ENCODE measurements around the gene MRTFB. TPM values are rescaled to one million over a fixed set of nuclear protein-coding genes. Genes with fewer than 3 reads are reported as not detected.

MRTFB gene
- total RNA-seq, 1 experiment from 2014 or later = 71.5 TPM

DNA sequence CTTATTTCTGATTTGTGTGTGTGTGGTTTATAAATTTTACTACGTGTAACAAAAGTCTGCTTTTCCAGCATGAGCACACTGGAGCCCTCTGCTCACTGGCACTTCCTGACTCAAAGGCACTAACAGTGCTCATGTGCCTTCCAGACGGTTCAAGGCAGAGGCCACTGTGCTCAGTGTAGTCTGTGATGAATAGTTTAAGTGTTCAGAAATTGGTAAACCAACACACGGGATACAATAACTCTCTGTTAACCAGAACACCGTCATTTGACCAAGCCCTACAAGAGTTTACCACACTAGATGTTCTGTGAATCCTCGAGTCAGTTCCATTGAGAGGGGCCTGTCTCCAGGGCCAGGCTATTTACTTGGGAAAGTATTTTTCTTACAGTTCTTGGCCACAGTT lies 191.9 kb downstream of the MRTFB start:
- no peaks in the 10 kb centered on the region for H3K27me3 ChIP-seq (ENCODE audit: insufficient read depth, low read depth)
- no peak overlapping the region for H3K4me3 ChIP-seq
- no peak overlapping the region for H3K27ac ChIP-seq
- no peaks in the 10 kb centered on the region for H3K9me2 ChIP-seq (ENCODE audit: insufficient read depth)
- CTCF ChIA-PET = no interaction called here
- H2AFZ ChIP-seq = no peak overlapping the region
- H3K36me3 ChIP-seq (ENCODE audit: low read depth) = peaks cover 49% of the 10 kb centered on the region
- no peaks in the 10 kb centered on the region; the same call in 1 of the 2 replicates for H3F3A ChIP-seq (ENCODE audit: insufficient read depth, low read depth)
- no TSS peak for BruUV-seq (replicated peaks)
- H3K4me2 ChIP-seq = no peak overlapping the region
- POLR2A ChIA-PET (ENCODE audit: unreplicated experiment) = no interaction called here
- TF ChIP-seq EZH2 (IDR thresholded peaks at IDR 0.05; ENCODE audit: low read depth) = no peak
- TF ChIP-seq, protein P1, sequence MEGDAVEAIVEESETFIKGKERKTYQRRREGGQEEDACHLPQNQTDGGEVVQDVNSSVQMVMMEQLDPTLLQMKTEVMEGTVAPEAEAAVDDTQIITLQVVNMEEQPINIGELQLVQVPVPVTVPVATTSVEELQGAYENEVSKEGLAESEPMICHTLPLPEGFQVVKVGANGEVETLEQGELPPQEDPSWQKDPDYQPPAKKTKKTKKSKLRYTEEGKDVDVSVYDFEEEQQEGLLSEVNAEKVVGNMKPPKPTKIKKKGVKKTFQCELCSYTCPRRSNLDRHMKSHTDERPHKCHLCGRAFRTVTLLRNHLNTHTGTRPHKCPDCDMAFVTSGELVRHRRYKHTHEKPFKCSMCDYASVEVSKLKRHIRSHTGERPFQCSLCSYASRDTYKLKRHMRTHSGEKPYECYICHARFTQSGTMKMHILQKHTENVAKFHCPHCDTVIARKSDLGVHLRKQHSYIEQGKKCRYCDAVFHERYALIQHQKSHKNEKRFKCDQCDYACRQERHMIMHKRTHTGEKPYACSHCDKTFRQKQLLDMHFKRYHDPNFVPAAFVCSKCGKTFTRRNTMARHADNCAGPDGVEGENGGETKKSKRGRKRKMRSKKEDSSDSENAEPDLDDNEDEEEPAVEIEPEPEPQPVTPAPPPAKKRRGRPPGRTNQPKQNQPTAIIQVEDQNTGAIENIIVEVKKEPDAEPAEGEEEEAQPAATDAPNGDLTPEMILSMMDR (conservative IDR thresholded peaks at IDR 0.05) = no peak
- DNase-seq = no peak
- no peaks in the 10 kb centered on the region for H3K79me2 ChIP-seq (ENCODE audit: low read depth)
- no peaks in the 10 kb centered on the region for H3K9me3 ChIP-seq (ENCODE audit: insufficient read depth, low read depth)
- intact Hi-C loops (cut with micrococcal nuclease; ENCODE audit: unreplicated experiment) = no loop called here
- H3K4me1 ChIP-seq (replicated peaks; ENCODE audit: insufficient read depth) = no peaks in the 10 kb centered on the region
- no peaks in the 10 kb centered on the region for H4K20me1 ChIP-seq (ENCODE audit: insufficient read depth)

DNA sequence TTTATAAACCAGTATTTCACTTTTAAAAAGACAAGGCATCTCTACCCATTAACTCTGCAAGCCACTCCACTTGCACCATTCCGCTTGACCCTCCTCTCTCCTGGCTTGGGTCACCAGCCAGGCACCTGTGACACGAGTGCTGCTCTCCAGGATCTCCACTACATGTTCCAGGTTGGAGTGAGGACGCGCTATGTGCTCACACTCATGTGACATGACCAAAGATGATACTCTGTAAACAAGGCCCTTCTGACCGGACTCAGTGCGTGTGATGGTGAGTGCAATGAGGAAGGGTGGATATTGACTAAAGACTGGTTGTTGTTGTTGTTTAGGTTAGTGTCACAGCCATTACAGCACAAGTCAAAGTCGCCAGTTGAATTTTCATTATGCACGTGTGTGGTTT lies 192.7 kb downstream of the MRTFB start:
- H3K79me2 ChIP-seq (ENCODE audit: low read depth) = no peaks in the 10 kb centered on the region
- H3K27ac ChIP-seq = no peak overlapping the region
- H3K9me2 ChIP-seq (ENCODE audit: insufficient read depth) = no peaks in the 10 kb centered on the region
- H2AFZ ChIP-seq = no peak overlapping the region
- no peaks in the 10 kb centered on the region; the same call in 1 of the 2 replicates for H3F3A ChIP-seq (ENCODE audit: insufficient read depth, low read depth)
- H3K4me2 ChIP-seq = no peak overlapping the region
- TF ChIP-seq EZH2 (IDR thresholded peaks at IDR 0.05; ENCODE audit: low read depth) = no peak
- TF ChIP-seq, protein P1 (conservative IDR thresholded peaks at IDR 0.05) = no peak
- no TSS peak for BruUV-seq (replicated peaks)
- H4K20me1 ChIP-seq (ENCODE audit: insufficient read depth) = no peaks in the 10 kb centered on the region
- no peaks in the 10 kb centered on the region for H3K9me3 ChIP-seq (ENCODE audit: insufficient read depth, low read depth)
- H3K36me3 ChIP-seq (ENCODE audit: low read depth) = peaks cover 42% of the 10 kb centered on the region
- H3K4me1 ChIP-seq (replicated peaks; ENCODE audit: insufficient read depth) = no peaks in the 10 kb centered on the region
- no peaks in the 10 kb centered on the region for H3K27me3 ChIP-seq (ENCODE audit: insufficient read depth, low read depth)
- POLR2A ChIA-PET (ENCODE audit: unreplicated experiment) = no interaction called here
- H3K4me3 ChIP-seq = no peak overlapping the region
- CTCF ChIA-PET = no interaction called here
- intact Hi-C loops (cut with micrococcal nuclease; ENCODE audit: unreplicated experiment) = no loop called here
- DNase-seq = no peak

DNA sequence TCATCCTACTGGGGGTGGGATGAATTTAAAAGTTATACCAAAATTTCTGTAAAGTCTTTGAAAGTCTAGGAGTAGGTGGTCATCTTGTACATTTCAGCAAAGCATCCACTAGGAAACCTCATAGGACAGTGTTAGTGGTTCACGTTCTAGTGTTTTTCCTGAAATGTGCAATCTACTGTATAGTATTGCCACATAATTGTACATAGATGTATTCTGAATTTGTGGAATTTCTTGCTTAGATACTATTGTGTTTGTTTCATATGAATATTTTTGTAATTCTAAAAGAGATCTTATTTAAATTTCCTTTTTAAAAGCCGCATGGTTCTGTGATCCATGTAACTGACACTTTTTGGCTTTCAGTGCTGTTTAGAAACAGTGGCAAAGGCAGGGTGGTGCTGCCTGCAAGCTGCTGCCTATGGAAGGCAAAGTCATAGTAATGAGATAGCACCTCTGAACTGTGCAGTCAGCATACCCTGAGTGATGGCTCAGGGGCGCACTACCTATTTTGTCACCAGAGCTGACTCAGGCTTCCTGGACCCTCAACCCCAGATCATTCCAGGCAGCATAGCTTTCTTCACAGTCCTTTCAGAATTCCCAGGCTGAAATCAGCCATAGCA lies 193.3 kb downstream of the MRTFB start:
- POLR2A ChIA-PET (ENCODE audit: unreplicated experiment) = no interaction called here
- BruUV-seq (replicated peaks) = no TSS peak

More for the DNA sequence above, 193.3 kb downstream of the MRTFB start:
- Histone ChIP-seq H3K9me3 (ENCODE audit: insufficient read depth, low read depth) (no peaks in the 10 kb centered on the region), H3K4me2 (no peak overlapping the region), H3K27ac (no peak overlapping the region), H2AFZ (no peak overlapping the region), H3K9me2 (ENCODE audit: insufficient read depth) (no peaks in the 10 kb centered on the region), H3F3A (ENCODE audit: insufficient read depth, low read depth) (no peaks in the 10 kb centered on the region; the same call in 1 of the 2 replicates), H3K36me3 (ENCODE audit: low read depth) (peaks cover 37% of the 10 kb centered on the region), H3K4me3 (no peak overlapping the region), H4K20me1 (ENCODE audit: insufficient read depth) (no peaks in the 10 kb centered on the region), H3K27me3 (ENCODE audit: insufficient read depth, low read depth) (no peaks in the 10 kb centered on the region), H3K4me1 (replicated peaks; ENCODE audit: insufficient read depth) (no peaks in the 10 kb centered on the region), H3K79me2 (ENCODE audit: low read depth) (no peaks in the 10 kb centered on the region)
- DNase-seq = no peak
- intact Hi-C loops (cut with micrococcal nuclease; ENCODE audit: unreplicated experiment) = no loop called here
- no peak for TF ChIP-seq EZH2 (IDR thresholded peaks at IDR 0.05; ENCODE audit: low read depth)
- TF ChIP-seq, protein P1 (conservative IDR thresholded peaks at IDR 0.05) = no peak
- CTCF ChIA-PET = no interaction called here

All from PC-9 (cell line).